Measurements from ENCODE around the gene RSPO4.
"Not testable (repeated sequence)": the region's sequence is repeated elsewhere in the genome, so short reads cannot be mapped to it uniquely, and the experiment has no call there.

RSPO4 gene

GRCh38 chr20:988272-988671 is 13.8 kb downstream of the RSPO4 start:
- TF ChIP-seq CTCF (IDR thresholded peaks at IDR 0.05; ENCODE audit: insufficient read depth, low read length, missing control alignments), result no peak
- CTCF ChIA-PET, result no interaction called here
- no peak for DNase-seq (ENCODE audit: low read depth, low spot score)
- H3K4me3 ChIP-seq (ENCODE audit: low read depth, low read length), result no peak overlapping the region
- POLR2A ChIA-PET, result no interaction called here

GRCh38 chr20:987677-988076 is 14.4 kb downstream of the RSPO4 start:
- no peak for DNase-seq (ENCODE audit: low read depth, low spot score)
- ChIA-PET POLR2A (no interaction called here), CTCF (no interaction called here)
- H3K4me3 ChIP-seq (ENCODE audit: low read depth, low read length), result no peak overlapping the region
- no peak for TF ChIP-seq CTCF (IDR thresholded peaks at IDR 0.05; ENCODE audit: insufficient read depth, low read length, missing control alignments)

- H3K4me3 ChIP-seq (ENCODE audit: low read depth, low read length), result no peak overlapping the region
- TF ChIP-seq CTCF (IDR thresholded peaks at IDR 0.05; ENCODE audit: insufficient read depth, low read length, missing control alignments), result no peak
- POLR2A ChIA-PET, result no interaction called here
- CTCF ChIA-PET, result no interaction called here
- no peak for DNase-seq (ENCODE audit: low read depth, low spot score)
Observed at GRCh38 chr20:986733-987355, 15.3 kb downstream of the RSPO4 start.

- CTCF ChIA-PET; H3K4me3 ChIP-seq (ENCODE audit: low read depth, low read length); POLR2A ChIA-PET; DNase-seq (ENCODE audit: low read depth, low spot score): not testable (repeated sequence)
Observed at GRCh38 chr20:984994-985393, 17.1 kb downstream of the RSPO4 start.

- POLR2A ChIA-PET, result no interaction called here
- no peak for DNase-seq (ENCODE audit: low read depth, low spot score)
- CTCF ChIA-PET, result interaction anchor here (1.1 kb wide), 1 partner anchor 27 kb away, joined by 3 read pairs; no protein-coding TSS in a partner anchor
- no peak overlapping the region for H3K4me3 ChIP-seq (ENCODE audit: low read depth, low read length)
- TF ChIP-seq CTCF (IDR thresholded peaks at IDR 0.05; ENCODE audit: insufficient read depth, low read length, missing control alignments), result no peak
Observed at GRCh38 chr20:982754-983153, 19.4 kb downstream of the RSPO4 start.

GRCh38 chr20:977021-977420 is 25.1 kb downstream of the RSPO4 start:
- POLR2A ChIA-PET, result no interaction called here
- CTCF ChIA-PET, result interaction anchor here (0.9 kb wide), 1 partner anchor 238 kb away, joined by 3 read pairs; no protein-coding TSS in a partner anchor
- no peak for TF ChIP-seq CTCF (IDR thresholded peaks at IDR 0.05; ENCODE audit: insufficient read depth, low read length, missing control alignments)
- no peak overlapping the region for H3K4me3 ChIP-seq (ENCODE audit: low read depth, low read length)
- DNase-seq (ENCODE audit: low read depth, low spot score), result no peak

- no peak for TF ChIP-seq CTCF (IDR thresholded peaks at IDR 0.05; ENCODE audit: insufficient read depth, low read length, missing control alignments)
- CTCF ChIA-PET, result interaction anchor here (1.9 kb wide), 1 partner anchor 20 kb away, joined by 6 read pairs; no protein-coding TSS in a partner anchor
Observed at GRCh38 chr20:976033-976432, 26.1 kb downstream of the RSPO4 start.

More at GRCh38 chr20:976033-976432, 26.1 kb downstream of the RSPO4 start:
- POLR2A ChIA-PET, result no interaction called here
- no peak overlapping the region for H3K4me3 ChIP-seq (ENCODE audit: low read depth, low read length)
- DNase-seq (ENCODE audit: low read depth, low spot score), result no peak

All from AG04449 (cell line).